AML-193 (cell line): ENCODE measurements around the gene LBHD2.

Experiments
- DNase-seq, 2 experiments: peaks; one replicate each; lab custom pipeline; 2025; lab: John Stamatoyannopoulos, UW

LBHD2 gene

DNA sequence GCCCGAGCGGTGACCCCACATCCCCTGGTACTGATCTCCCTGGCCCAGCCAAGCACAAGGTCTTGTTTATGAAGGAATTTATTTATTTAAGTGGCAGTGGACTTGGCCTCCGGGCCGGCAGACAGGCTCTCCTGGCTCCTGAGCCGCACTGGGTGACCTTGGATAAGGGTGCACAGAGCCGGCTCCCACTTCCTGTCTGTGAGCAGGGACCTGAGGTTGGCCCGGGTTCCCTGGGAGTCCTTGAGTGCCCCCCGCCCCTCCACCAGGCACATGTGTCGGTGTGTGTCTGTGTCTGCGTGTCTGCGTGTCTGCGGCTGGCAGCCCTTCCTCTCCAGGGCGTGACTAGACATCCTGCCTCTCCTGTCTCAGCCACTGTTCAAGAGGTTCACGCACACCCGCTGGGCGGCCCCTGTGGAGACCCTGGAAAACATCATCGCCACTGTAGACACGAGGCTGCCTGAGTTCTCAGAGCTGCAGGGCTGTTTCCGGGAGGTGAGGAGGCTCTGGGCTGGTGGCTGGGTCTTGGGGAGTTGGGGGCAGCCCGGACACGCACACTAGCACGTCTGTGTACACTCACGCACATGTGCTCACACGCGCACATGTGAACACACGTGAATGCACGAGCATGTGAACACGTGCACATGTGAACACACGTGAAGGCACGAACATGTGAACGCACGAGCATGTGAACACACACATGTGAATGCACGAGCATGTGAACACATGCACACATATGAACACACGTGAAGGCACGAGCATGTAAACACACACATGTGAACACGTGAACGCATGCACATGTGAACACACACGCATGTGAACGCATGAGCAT, 48.6 kb downstream of the LBHD2 start:
- no peak for DNase-seq

DNA sequence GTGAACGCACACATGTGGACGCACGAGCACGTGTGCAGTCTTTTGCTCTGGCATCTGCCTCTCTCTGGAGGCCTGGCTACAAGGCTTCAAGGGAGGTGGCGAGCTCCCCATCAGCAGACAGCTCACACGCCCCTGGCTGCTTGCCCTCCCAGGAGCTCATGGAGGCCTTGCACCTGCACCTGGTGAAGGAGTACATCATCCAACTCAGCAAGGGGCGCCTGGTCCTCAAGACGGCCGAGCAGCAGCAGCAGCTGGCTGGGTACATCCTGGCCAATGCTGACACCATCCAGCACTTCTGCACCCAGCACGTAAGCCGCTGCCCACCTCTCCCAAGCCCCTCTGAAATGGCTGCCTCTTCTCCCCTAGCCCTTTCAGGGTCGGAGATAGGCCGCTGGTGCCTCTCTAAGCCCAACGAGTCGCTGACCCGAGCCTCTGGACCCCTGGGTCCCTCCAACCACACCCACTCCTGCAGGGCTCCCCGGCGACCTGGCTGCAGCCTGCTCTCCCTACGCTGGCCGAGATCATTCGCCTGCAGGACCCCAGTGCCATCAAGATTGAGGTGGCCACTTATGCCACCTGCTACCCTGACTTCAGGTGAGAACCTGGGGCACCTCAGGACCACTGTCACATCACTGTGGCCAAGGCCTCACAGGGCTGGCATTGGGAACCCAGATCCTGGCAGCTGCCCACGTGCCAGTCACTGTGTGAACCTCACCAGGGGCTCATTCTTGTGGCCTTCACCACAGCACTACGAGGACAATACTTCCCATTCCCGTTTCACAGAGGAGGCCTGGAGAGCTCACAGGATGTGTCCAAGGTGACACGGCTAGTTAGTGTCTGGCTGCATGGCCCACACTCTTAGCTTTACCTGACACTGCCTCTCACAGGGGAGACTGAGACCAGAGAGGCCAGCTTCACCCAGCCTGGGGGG, 49.5 kb downstream of the LBHD2 start:
- no peak for DNase-seq

DNA sequence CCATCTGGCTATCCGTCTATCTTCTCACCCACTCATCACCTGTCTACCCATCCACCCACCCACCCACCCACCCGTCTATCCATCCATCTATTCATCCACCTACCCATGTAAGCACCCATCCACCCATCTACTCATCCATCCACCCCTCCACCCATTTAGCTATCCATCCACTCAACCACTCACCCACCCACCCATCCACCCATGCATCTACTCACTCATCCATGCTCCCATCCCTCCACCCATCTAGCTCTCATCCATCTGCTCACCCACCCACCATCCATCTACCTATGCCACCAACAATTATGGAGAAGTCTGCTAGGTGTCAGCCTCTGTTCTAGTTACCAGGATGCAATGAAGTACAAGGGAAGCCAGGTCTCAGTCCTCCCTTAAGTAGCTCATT, 50.4 kb downstream of the LBHD2 start:
- no peak for DNase-seq

DNA sequence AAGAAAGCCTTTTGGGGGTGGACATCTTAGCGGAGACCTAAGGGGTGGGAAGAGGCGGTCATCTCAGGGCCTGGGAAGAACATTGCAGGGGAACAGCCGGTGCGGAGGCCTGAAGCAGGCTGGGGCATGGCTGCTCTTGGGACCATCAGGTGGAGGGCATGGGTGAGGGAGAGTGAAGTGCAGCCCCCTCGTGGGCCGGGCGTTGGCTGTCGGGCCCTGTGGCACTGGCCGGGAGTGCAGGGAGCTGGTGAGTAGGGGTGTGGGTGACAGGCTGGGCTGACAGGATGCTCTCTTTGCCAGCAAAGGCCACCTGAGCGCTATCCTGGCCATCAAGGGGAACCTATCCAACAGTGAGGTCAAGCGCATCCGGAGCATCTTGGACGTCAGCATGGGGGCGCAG, 50.9 kb downstream of the LBHD2 start:
- no peak for DNase-seq

DNA sequence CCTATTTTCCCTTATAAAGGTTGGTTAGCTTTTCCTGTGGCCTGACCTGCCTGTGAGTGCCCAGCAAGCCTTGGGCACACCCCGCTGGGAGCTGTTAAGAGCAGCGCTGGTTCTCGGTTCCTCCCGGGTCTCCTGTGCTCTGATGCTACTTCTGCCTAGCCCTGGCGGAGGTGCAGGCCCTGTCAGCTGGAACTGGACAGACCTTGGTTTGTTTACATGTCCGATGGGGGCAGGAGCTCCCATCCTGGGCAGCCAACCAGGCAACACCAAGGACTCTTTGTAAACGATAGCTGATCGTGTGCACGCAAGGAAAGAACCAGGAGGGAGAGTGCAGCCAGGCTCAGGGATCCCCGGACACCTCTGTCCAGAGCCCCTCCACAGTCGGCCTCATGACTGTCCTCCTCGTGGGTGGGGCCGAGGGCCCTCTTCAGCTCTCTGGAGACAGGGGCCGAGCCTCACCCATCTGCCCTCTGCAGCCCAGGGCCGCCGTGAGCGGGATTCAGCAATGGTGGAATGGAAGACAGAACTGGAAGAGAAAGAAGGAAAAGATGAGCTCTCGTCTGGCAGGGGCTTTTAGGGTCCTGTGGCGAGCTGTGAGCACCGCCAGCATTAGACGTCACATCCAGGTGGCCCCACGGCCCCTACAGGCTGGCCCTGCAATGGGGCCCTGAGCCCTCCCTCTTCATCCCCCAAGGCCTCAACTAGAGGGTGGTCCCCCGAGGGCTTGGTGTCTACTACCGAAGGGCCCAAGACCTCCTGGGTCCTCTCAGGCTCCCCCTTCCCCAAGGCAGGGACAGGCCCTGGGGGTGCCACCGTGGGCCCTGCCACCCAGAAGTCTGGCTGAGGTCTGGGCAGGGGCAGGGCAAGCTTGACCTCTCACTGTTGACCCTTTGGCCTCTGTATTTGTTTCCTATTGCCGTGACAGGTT, 51.6 kb downstream of the LBHD2 start:
- DNase-seq: no peak

DNA sequence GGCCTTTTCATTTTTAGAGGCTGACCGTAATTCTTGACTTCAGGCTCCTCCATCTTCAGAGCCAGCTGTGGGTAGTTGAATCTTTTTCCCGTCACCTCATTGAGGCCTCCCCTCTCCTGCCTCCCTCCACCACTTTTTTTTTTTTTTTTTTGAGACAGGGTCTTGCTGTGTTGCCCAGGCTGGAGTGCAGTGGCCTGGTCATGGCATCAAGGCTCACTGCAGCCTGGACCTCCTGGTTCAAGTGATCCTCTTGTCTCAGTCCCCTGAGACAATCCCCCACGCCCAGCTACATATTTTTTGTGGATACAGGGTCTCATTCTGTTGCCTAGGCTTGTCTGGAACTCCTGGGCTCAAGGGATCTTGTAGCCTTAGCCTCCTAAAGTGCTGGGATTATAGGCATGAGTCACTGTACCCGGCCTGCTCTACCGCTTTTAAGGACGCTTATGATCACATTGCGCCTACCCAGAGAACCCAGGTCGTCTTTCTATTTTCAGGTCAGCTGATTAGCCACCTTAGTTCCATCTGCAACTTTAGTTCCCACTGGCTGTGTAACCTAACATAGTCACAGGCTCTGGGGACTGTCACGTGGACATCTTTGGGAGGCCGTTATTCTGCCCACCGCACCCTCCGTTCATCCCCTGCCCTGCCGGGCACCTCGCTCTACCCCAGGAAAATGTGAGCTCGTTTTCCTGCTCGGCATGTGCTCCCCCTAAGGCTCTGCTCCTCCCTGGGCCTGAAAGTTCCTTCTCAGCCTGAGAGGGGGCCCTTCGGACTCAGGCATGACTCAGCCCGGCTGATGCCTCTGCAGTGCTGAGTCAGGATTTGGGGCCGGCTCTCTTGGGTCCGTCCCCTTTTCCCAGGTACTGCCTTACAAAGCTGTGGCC, 52.6 kb downstream of the LBHD2 start:
- no peak for DNase-seq

DNA sequence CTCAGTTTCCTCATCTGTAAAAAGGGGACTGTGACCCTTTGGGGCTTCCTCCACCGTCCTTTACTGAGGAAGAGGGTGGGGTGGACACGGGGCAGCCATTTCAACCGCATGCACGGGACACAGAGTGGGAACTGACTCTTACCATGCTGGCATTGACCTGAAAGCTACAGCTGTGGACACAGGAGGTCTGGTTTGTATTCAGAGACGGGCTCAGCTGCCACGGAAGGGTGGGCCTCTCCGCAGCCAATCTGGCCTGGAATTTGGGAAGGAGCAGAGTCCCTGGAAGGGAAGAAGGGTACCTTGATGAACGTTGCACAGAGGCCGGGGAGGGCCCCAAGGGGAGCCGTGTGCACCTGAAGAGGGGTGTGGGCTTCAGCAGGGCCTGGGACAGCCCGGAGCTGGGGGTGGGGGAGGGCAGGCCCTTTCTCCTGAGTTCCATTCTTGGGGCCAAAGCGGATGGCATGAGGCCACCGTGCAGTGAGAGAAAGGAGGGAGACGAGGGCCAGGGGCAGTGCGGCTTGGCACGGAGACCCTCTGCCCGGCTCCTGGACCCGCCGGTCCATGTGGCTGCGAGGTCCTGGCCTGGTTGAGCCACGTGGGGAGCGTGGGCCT, 53.8 kb downstream of the LBHD2 start:
- DNase-seq: no peak

DNA sequence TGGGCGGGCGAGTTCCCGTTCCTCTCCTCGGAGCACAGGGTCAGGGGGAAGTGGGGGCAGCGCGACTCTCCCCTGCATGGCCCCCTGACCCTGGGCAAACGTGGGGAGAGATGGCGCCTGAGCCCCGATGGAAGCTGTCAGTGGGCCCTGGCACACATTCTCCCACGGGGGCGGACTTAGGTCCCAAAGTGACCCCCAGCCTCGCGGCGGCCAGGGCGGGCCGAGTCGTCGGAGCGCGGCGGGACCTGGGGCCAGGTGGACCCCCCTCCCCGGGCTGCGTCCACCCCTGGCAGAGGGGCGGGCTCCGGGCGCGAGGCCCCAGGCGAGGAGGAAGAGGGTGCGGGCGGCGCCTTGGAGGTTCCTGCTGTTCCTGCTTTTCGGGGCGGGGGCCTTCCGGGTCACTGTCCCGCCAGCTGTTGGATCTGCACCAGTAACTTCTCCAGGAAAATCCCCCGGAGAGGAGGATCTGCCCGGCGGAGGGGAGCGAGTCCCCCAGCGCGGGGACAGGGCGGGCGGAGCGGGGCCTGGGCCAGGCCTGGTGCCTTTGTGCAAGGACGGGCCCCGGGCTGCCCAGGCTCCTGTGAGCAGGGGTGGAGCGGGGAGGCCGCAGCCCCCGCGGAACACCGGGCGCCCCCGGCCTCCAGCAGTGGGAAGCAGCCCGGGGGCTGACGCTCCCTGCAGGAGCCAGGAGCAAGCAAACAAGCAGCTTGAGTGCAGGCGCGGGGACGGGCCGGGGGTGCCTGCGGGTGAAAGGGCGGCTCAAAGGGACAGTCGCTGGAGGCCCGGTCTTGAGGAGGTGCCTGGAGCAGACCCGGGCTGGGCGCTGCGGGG, 54.5 kb downstream of the LBHD2 start:
- no peak for DNase-seq

DNA sequence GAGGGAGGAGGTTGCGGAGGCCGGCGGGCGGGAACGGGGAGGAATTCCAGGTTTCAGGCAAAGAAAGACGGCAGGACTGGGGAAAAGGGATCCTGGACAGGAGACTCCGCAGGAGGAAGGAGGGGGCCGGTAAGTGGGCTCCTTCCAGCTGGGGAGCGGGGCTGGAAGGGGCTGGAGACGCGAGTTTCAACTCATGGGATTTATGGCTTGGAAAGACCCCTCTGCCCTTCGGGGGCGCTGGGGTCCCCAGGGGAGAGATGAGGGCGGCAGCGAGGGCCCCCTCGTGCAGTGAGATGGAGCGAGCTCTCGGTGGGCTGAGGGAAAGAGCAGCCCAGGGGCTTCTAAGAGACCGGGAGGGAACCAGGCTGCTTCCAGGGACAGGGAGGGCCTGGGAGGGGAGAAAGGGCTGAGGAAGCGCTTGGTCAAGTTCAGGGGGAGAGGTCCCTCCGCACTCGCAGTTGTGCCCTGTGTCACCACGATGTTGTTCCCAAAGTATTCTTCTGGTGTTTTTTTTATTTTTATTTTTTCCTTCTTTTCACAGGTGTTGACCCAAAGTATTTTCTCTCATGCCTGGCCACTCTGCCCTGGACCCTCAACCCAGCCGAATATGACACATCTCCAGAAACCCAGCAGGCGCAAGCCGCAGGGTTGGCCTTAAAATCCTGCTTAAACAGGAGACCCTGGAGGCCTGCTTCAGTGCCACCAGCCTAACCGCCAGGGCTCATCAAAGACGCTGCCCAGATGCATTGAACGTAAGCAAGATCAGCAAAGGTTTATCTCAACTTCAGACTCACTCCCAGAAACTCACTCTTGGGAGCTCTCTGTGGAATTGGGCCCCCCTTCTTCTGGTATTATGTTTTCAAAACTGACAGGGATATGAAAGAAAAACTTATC, 55.4 kb downstream of the LBHD2 start:
- DNase-seq: no peak
